ENCODE measurements around the gene RPL37A. TPM values are rescaled to one million over a fixed set of nuclear protein-coding genes. Genes with fewer than 3 reads are reported as not detected.
"Not testable (repeated sequence)": the region's sequence is repeated elsewhere in the genome, so short reads cannot be mapped to it uniquely, and the experiment has no call there.

Gene RPL37A
- total and polyA plus RNA-seq, 9 donors, result 3,793 to 12,065 (median 4,669) TPM

DNA sequence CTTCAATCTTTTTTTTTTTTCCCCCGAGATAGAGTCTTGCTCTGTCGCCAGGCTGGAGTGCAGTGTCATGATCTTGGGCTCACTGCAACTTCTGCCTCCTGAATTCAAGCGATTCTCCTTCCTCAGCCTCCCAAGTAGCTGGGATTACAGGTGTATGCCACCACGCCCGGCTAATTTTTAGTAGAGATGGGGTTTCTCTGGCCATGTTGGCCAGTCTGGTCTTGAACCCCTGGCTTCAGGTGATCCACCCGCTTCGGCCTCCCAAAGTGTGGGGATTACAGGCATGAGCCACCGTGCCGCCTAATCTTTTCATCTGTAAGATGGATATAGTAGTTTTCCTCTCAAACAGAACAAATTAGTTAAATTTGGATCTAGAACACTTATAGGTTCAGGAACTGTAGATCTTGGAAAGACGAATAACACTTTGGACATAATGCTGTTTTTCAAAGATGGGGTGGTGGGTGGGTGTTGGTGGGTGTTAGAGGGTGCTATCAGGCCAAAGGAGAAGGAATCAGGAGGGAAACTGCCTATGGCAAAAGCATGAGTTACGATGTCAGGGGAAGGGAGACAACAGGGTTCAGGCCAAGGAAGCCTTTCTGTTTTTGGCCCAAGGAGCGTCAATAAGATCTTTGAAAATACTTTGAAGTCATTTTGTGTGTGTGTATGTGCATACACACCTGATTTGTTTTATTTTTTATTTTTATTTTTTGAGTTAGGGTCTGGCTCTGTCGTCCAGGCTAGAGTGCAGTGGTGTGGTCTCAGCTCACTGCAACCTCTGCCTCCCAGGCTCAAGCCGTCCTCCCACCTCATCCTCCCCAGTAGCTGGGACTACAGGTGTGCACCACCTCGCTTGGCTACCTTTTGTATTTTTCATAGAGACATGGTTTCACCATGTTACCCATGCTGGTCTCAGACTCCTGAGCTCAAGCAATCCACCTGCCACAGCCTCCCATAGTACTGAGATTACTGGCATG, 6.8 kb downstream of the RPL37A start:
- H3K27me3 ChIP-seq (ENCODE audit: control insufficient read depth, insufficient read depth, low read length), result no peaks in the 10 kb centered on the region
- 100% methylated on average over 7 of the region's 15 CpGs for WGBS (ENCODE audit: insufficient coverage)
- H3K4me3 ChIP-seq (ENCODE audit: low read length), result no peak overlapping the region
- peaks cover 46% of the 10 kb centered on the region for H3K36me3 ChIP-seq (ENCODE audit: control insufficient read depth, insufficient read depth, low read length)
- no peaks in the 10 kb centered on the region for H3K4me1 ChIP-seq (ENCODE audit: control insufficient read depth, insufficient read depth, low read length)
- H3K9me3 ChIP-seq (replicated peaks; ENCODE audit: control insufficient read depth, low read depth, low read length), result no peaks in the 10 kb centered on the region
- no peak for DNase-seq
- no peak overlapping the region for H3K27ac ChIP-seq (ENCODE audit: low read length)

DNA sequence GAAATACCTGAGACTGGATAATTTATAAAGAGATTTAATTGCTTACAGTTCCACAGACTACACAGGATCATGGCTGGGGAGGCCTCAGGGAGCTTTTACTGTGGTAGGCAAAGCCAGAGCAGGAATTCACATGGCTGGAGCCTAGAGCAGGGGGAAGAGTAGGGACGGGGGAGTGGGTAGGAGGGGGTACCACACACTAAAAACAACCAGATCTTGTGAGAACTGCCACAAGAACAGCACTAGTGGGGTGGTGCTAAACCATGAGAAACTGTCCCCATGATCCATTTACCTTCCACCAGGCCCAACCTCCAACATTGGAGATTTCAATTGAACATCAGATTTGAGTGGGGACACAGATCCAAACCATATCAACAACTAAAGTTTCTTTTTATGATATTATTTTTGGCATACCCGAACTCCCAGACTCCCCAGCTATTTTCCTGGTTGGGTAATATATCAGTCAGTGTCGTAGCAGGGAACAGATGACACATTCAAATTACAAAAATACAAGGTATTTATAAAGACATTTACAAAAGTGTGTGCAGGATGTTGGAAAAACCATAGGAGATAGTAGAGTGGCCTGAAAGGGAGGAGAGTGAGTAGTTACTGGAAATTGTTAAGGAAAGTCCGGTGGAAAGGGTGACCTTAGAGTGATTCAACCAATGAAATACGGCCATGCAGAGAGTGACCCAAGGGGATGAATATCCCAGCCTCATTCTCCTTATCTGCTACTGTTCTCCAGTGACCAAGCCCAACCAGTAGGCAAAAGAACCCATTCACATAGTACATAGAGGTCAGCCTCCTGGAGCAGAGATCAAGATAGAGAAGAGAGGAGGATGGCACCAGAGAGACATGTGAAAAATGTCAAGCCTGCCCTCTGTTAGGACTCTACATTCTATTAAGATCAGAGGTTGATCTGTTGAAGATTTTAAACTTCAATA, 8.8 kb downstream of the RPL37A start:
- no peaks in the 10 kb centered on the region for H3K9me3 ChIP-seq (replicated peaks; ENCODE audit: control insufficient read depth, low read depth, low read length)
- WGBS (ENCODE audit: insufficient coverage), result 100% methylated on average over 1 of the region's 5 CpGs
- H3K36me3 ChIP-seq (ENCODE audit: control insufficient read depth, insufficient read depth, low read length), result peaks cover 29% of the 10 kb centered on the region
- no peaks in the 10 kb centered on the region for H3K4me1 ChIP-seq (ENCODE audit: control insufficient read depth, insufficient read depth, low read length)
- H3K27me3 ChIP-seq (ENCODE audit: control insufficient read depth, insufficient read depth, low read length), result no peaks in the 10 kb centered on the region
- no peak for DNase-seq
- no peak overlapping the region for H3K4me3 ChIP-seq (ENCODE audit: low read length)
- no peak overlapping the region for H3K27ac ChIP-seq (ENCODE audit: low read length)

GRCh38 chr2:216508229-216508628, 9.6 kb downstream of the RPL37A start:
- H3K36me3 ChIP-seq (ENCODE audit: control insufficient read depth, insufficient read depth, low read length), result peaks cover 21% of the 10 kb centered on the region
- H3K4me3 ChIP-seq (ENCODE audit: low read length), result no peak overlapping the region
- no CpG with 5 or more reads among the region's 1 CpG for WGBS (ENCODE audit: insufficient coverage)
- H3K9me3 ChIP-seq (replicated peaks; ENCODE audit: control insufficient read depth, low read depth, low read length), result no peaks in the 10 kb centered on the region
- H3K27me3 ChIP-seq (ENCODE audit: control insufficient read depth, insufficient read depth, low read length), result no peaks in the 10 kb centered on the region
- no peak for DNase-seq
- H3K27ac ChIP-seq (ENCODE audit: low read length), result no peak overlapping the region
- no peaks in the 10 kb centered on the region for H3K4me1 ChIP-seq (ENCODE audit: control insufficient read depth, insufficient read depth, low read length)

GRCh38 chr2:216516730-216517350, 18.2 kb downstream of the RPL37A start:
- peak; percentile 68 for DNase-seq
- Histone ChIP-seq H3K27ac (ENCODE audit: low read length) (no peak overlapping the region), H3K4me3 (ENCODE audit: low read length) (no peak overlapping the region), H3K27me3 (ENCODE audit: control insufficient read depth, insufficient read depth, low read length) (no peaks in the 10 kb centered on the region), H3K9me3 (replicated peaks; ENCODE audit: control insufficient read depth, low read depth, low read length) (no peaks in the 10 kb centered on the region), H3K4me1 (ENCODE audit: control insufficient read depth, insufficient read depth, low read length) (peaks cover 2% of the 10 kb centered on the region), H3K36me3 (ENCODE audit: control insufficient read depth, insufficient read depth, low read length) (no peaks in the 10 kb centered on the region)
- no CpG with 5 or more reads among the region's 2 CpGs for WGBS (ENCODE audit: insufficient coverage)

DNA sequence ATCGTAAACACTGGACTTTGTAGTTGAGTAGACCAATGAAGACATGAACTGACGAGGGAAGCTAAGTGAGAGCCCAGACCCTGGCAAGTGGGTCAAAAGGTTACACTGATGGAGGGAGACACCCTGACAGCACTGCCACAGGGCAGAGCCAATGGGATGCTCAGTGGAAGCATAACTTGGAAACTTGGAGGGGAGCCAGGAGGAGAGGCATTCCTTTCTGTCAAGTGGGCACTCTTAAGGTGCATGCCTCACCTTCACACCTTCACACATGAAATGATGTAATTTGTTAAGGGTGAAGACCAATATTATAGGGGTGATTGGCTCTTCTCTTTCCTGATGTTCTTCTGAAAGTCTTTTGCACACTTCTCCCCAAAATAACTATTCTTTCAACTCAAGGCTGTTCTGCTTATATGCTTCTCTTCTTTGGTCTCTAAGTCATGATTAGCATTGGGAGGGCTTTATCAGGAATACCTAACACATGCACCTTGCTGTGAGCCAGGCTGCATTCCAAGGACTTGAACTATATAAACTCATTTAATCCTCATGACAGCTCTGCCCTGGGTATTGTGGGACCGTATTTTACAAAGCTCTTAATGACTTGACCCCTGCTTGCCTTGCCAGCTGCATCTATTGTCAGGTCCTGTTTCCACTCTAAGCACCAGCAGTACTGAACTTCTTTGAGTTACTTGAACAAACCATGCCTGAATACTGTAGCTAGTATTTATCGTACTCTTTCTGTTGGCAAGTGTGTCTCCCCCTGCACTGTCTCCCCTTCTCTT, 19.0 kb downstream of the RPL37A start:
- no peak overlapping the region for H3K27ac ChIP-seq (ENCODE audit: low read length)
- DNase-seq, result no peak
- WGBS (ENCODE audit: insufficient coverage), result 77% methylated on average over 2 of the region's 4 CpGs
- H3K4me3 ChIP-seq (ENCODE audit: low read length), result no peak overlapping the region
- H3K36me3 ChIP-seq (ENCODE audit: control insufficient read depth, insufficient read depth, low read length), result no peaks in the 10 kb centered on the region
- H3K27me3 ChIP-seq (ENCODE audit: control insufficient read depth, insufficient read depth, low read length), result no peaks in the 10 kb centered on the region
- no peaks in the 10 kb centered on the region for H3K9me3 ChIP-seq (replicated peaks; ENCODE audit: control insufficient read depth, low read depth, low read length)
- peaks cover 2% of the 10 kb centered on the region for H3K4me1 ChIP-seq (ENCODE audit: control insufficient read depth, insufficient read depth, low read length)

DNA sequence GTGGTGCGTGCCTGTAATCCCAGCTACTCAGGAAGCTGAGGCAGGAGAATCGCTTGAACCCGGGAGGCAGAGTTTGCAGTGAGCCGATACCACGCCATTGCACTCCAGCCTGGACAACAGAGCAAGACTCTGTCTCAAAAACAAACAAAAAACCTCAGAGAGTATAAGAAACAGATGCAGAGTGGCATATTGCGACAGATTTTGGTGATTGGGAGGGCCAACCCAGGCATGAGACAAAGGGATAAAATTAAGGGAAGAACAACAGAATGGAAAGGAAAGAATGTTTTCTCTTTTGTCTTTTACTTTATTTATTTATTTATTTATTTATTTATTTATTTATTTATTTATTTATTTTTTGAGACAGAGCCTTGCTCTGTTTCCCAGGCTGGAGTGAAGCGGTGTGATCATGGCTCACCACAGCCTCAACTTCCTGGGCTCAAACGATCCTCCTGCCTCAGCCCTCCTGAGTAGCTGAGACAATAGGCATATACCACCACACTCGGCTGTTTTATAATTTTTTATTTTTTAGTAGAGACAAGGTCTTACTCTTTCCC, 20.0 kb downstream of the RPL37A start:
- not testable (repeated sequence) for H3K36me3 ChIP-seq (ENCODE audit: control insufficient read depth, insufficient read depth, low read length)
- no CpG with 5 or more reads among the region's 9 CpGs for WGBS (ENCODE audit: insufficient coverage)

DNA sequence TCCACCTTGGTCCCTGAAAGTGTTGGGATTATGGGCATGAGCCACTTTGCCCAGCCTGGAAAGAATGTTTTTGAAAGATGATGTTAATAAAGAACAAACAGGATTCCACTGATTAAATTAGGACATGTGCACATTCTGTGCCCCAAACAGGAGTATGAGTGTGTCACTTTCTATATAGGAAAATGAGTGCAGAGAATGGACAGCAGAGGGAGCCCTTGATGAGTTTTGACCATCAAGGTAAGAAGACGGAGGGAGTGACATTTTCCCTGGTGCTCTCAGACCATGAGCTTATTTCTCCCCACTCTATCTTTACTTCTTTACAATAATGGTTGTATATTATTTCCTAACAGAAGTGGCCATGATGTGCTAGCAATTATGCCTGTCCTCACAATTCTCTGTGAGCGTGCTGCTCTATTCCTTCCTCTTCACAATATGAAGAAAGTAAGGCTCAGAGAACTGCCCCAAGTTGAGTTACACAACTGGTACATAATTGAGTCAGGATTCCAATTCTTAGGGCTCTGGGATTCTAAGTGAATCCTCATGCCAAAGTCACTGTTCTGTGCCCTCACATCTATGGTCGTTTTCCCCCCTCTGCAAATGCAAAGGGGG, 20.6 kb downstream of the RPL37A start:
- Histone ChIP-seq H3K9me3 (replicated peaks; ENCODE audit: control insufficient read depth, low read depth, low read length) (no peaks in the 10 kb centered on the region), H3K4me3 (ENCODE audit: low read length) (no peak overlapping the region), H3K36me3 (ENCODE audit: control insufficient read depth, insufficient read depth, low read length) (no peaks in the 10 kb centered on the region), H3K27me3 (ENCODE audit: control insufficient read depth, insufficient read depth, low read length) (no peaks in the 10 kb centered on the region), H3K27ac (ENCODE audit: low read length) (no peak overlapping the region), H3K4me1 (ENCODE audit: control insufficient read depth, insufficient read depth, low read length) (peaks cover 2% of the 10 kb centered on the region)
- DNase-seq, result peak; percentile 90
- WGBS (ENCODE audit: insufficient coverage), result 100% methylated on average over 1 of the region's 3 CpGs

More for the DNA sequence above, 20.0 kb downstream of the RPL37A start:
- not testable (repeated sequence) for H3K4me1 ChIP-seq (ENCODE audit: control insufficient read depth, insufficient read depth, low read length); H3K27me3 ChIP-seq (ENCODE audit: control insufficient read depth, insufficient read depth, low read length); H3K27ac ChIP-seq (ENCODE audit: low read length); DNase-seq; H3K9me3 ChIP-seq (replicated peaks; ENCODE audit: control insufficient read depth, low read depth, low read length); H3K4me3 ChIP-seq (ENCODE audit: low read length)

DNA sequence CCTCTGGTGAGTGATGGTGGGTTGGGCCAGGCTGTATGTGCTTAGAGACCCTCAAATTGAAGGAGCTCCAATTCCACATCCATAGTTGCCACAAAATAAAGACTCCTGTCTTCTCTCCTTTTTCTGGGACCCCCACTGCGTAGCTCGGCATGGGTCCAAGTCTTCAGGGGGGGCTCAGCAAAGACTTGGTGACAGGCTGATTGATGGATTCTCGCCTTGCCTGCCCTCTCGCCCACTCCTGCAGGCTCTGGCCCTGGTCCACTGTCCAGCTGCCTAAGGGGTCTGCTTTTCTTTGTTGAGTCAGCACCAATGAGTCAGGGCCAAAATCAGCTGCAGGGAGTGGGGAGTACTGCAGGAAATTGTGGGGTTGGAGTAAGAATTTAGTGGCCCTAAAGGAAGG, 21.5 kb downstream of the RPL37A start:
- Histone ChIP-seq H3K27ac (ENCODE audit: low read length) (no peak overlapping the region), H3K9me3 (replicated peaks; ENCODE audit: control insufficient read depth, low read depth, low read length) (peaks cover 2% of the 10 kb centered on the region), H3K4me1 (ENCODE audit: control insufficient read depth, insufficient read depth, low read length) (peaks cover 2% of the 10 kb centered on the region), H3K27me3 (ENCODE audit: control insufficient read depth, insufficient read depth, low read length) (no peaks in the 10 kb centered on the region), H3K36me3 (ENCODE audit: control insufficient read depth, insufficient read depth, low read length) (no peaks in the 10 kb centered on the region), H3K4me3 (ENCODE audit: low read length) (no peak overlapping the region)
- 81% methylated on average over 4 of the region's 4 CpGs for WGBS (ENCODE audit: insufficient coverage)
- DNase-seq, result no peak

Measured in muscle of leg (tissue), 11 donors.